ENCODE results near the gene SIGLEC14. TPM values are rescaled to one million over a fixed set of nuclear protein-coding genes. Genes with fewer than 3 reads are reported as not detected.

SIGLEC14 gene
- total RNA-seq, 1 experiment from 2014 or later: not detected

GRCh38 chr19:51691584-51692428 lies 45.2 kb upstream of the SIGLEC14 start:
- peak overlapping the region; percentile 86 for H3K4me3 ChIP-seq (ENCODE audit: low read depth, low read length, poor library complexity, severe bottlenecking)
- no peak for DNase-seq (ENCODE audit: low spot score)
- TF ChIP-seq CTCF (conservative IDR thresholded peaks at IDR 0.05; ENCODE audit: low read depth, low read length): no peak
- TF ChIP-seq EZH2 (IDR thresholded peaks at IDR 0.05; ENCODE audit: borderline replicate concordance, low read depth, low read length, poor library complexity, severe bottlenecking): no peak
- peaks cover 21% of the 10 kb centered on the region for H3K4me1 ChIP-seq (ENCODE audit: insufficient read depth, low read length, poor library complexity, severe bottlenecking)
- BruUV-seq (replicated peaks): no TSS peak
- H3K27ac ChIP-seq (ENCODE audit: low read depth, low read length, poor library complexity, severe bottlenecking): peak overlapping the region; percentile 83
- peaks cover 25% of the 10 kb centered on the region for H3K36me3 ChIP-seq (ENCODE audit: insufficient read depth, low read length, poor library complexity, severe bottlenecking)
- ChIA-PET CTCF (interaction anchor here (0.5 kb wide), 1 partner anchor 33 kb away, joined by 6 read pairs; no protein-coding TSS in a partner anchor), POLR2A (ENCODE audit: low non-redundant PET) (no interaction called here)
- H3K27me3 ChIP-seq (replicated peaks; ENCODE audit: insufficient read depth, low read depth, low read length, poor library complexity): no peaks in the 10 kb centered on the region
- H3K9me3 ChIP-seq (ENCODE audit: low read depth, low read length, poor library complexity, severe bottlenecking): no peaks in the 10 kb centered on the region
- intact Hi-C loops (cut with micrococcal nuclease; ENCODE audit: unreplicated experiment): no loop called here

- ChIA-PET CTCF (no interaction called here), POLR2A (ENCODE audit: low non-redundant PET) (no interaction called here)
- intact Hi-C loops (cut with micrococcal nuclease; ENCODE audit: unreplicated experiment): no loop called here
- H3K36me3 ChIP-seq (ENCODE audit: insufficient read depth, low read length, poor library complexity, severe bottlenecking): peaks cover 20% of the 10 kb centered on the region
- TF ChIP-seq CTCF (conservative IDR thresholded peaks at IDR 0.05; ENCODE audit: low read depth, low read length) (no peak), EZH2 (IDR thresholded peaks at IDR 0.05; ENCODE audit: borderline replicate concordance, low read depth, low read length, poor library complexity, severe bottlenecking) (no peak)
- peak overlapping the region; percentile 83 for H3K27ac ChIP-seq (ENCODE audit: low read depth, low read length, poor library complexity, severe bottlenecking)
- BruUV-seq (replicated peaks): no TSS peak
- no peaks in the 10 kb centered on the region for H3K27me3 ChIP-seq (replicated peaks; ENCODE audit: insufficient read depth, low read depth, low read length, poor library complexity)
- H3K4me1 ChIP-seq (ENCODE audit: insufficient read depth, low read length, poor library complexity, severe bottlenecking): peaks cover 21% of the 10 kb centered on the region
- no peaks in the 10 kb centered on the region for H3K9me3 ChIP-seq (ENCODE audit: low read depth, low read length, poor library complexity, severe bottlenecking)
- peak overlapping the region; percentile 86 for H3K4me3 ChIP-seq (ENCODE audit: low read depth, low read length, poor library complexity, severe bottlenecking)
- peak; percentile 72 for DNase-seq (ENCODE audit: low spot score)
Observed at GRCh38 chr19:51691074-51691583, 44.5 kb upstream of the SIGLEC14 start.

- peak overlapping the region; percentile 86 for H3K4me3 ChIP-seq (ENCODE audit: low read depth, low read length, poor library complexity, severe bottlenecking)
Observed at GRCh38 chr19:51690454-51691073, 43.9 kb upstream of the SIGLEC14 start.

More at GRCh38 chr19:51690454-51691073, 43.9 kb upstream of the SIGLEC14 start:
- intact Hi-C loops (cut with micrococcal nuclease; ENCODE audit: unreplicated experiment): no loop called here
- peak; percentile 80 for DNase-seq (ENCODE audit: low spot score)
- Histone ChIP-seq H3K9me3 (ENCODE audit: low read depth, low read length, poor library complexity, severe bottlenecking) (no peaks in the 10 kb centered on the region), H3K36me3 (ENCODE audit: insufficient read depth, low read length, poor library complexity, severe bottlenecking) (peaks cover 15% of the 10 kb centered on the region), H3K27me3 (replicated peaks; ENCODE audit: insufficient read depth, low read depth, low read length, poor library complexity) (no peaks in the 10 kb centered on the region), H3K4me1 (ENCODE audit: insufficient read depth, low read length, poor library complexity, severe bottlenecking) (peaks cover 21% of the 10 kb centered on the region), H3K27ac (ENCODE audit: low read depth, low read length, poor library complexity, severe bottlenecking) (peak overlapping the region; percentile 83)
- no TSS peak for BruUV-seq (replicated peaks)
- TF ChIP-seq CTCF (conservative IDR thresholded peaks at IDR 0.05; ENCODE audit: low read depth, low read length) (no peak), EZH2 (IDR thresholded peaks at IDR 0.05; ENCODE audit: borderline replicate concordance, low read depth, low read length, poor library complexity, severe bottlenecking) (no peak)
- CTCF ChIA-PET: no interaction called here
- POLR2A ChIA-PET (ENCODE audit: low non-redundant PET): no interaction called here
